Small intestine (tissue), 7 donors: ENCODE data around the gene ARAP3. TPM values are rescaled to one million over a fixed set of nuclear protein-coding genes. Genes with fewer than 3 reads are reported as not detected.

Experiments
- DNase-seq, 2 donors: peaks; one replicate each; pipeline versions ENCODE4 v3.0.0 to v3.0.0-alpha.2; 2013
- FAIRE-seq: peaks from 2 replicates; lab custom pipeline; 2012; peaks lifted over from hg19 to GRCh38; lab: Jason Lieb, UNC
- H3K27ac ChIP-seq, 3 donors: one replicate each; pipeline ENCODE4 v1.5.1; 2013; ENCODE audit warnings: low read length in 2 of 3, mild to moderate bottlenecking in 2 of 3, control low read depth in 1 of 3, inconsistent platforms in 1 of 3, low read depth in 1 of 3, moderate library complexity in 1 of 3
- H3K27me3 ChIP-seq, 3 donors: one replicate each; pipeline ENCODE4 v1.6.1; 2013; ENCODE audit warnings: low read length in 3 of 3, inconsistent platforms in 1 of 3; ENCODE audit not compliant: control insufficient read depth in 3 of 3, insufficient read depth in 3 of 3
- H3K36me3 ChIP-seq, 3 donors: one replicate each; pipeline ENCODE4 v1.6.1; 2013; ENCODE audit warnings: low read length in 3 of 3, inconsistent platforms in 1 of 3, low read depth in 1 of 3, mild to moderate bottlenecking in 1 of 3, moderate library complexity in 1 of 3; ENCODE audit not compliant: control insufficient read depth in 3 of 3, insufficient read depth in 2 of 3
- H3K4me1 ChIP-seq, 3 donors: one replicate each; pipeline ENCODE4 v1.6.1; 2013; ENCODE audit warnings: low read length in 2 of 3, inconsistent platforms in 1 of 3, low read depth in 1 of 3, mild to moderate bottlenecking in 1 of 3, moderate library complexity in 1 of 3; ENCODE audit not compliant: control insufficient read depth in 3 of 3, insufficient read depth in 2 of 3
- H3K4me3 ChIP-seq, 3 donors: one replicate each; pipeline ENCODE4 v1.5.1; 2013; ENCODE audit warnings: low read length in 3 of 3, control low read depth in 1 of 3, inconsistent platforms in 1 of 3, low read depth in 1 of 3, mild to moderate bottlenecking in 1 of 3, moderate library complexity in 1 of 3
- H3K9me3 ChIP-seq, 2 donors: one replicate each; pipeline ENCODE4 v1.6.1; 2013; ENCODE audit warnings: low read depth in 1 of 2, low read length in 1 of 2; ENCODE audit not compliant: control insufficient read depth in 2 of 2, insufficient read depth in 1 of 2
- WGBS, 3 donors: extraction: QIAGEN DNeasy Blood & Tissue Kit; methylation state at CpG; one replicate each; pipeline ENCODE4 v1.1.7; 2013; 5-methylcytosine and 5-hydroxymethylcytosine counted together
- polyA plus RNA-seq, 4 donors: library from polyadenylated mRNA; stranded (reverse) in 3 of 4; unstranded in 1 of 4; fragments of 200-250 nt in 3 of 4; fragments of 120-200 nt in 1 of 4; gene quantifications; one replicate each; pipeline versions ENCODE4 v1.2.1 to v1.2.3, GENCODE V29; 2013
- donor health status: healthy with polysubstance abuse.
- donor health status: control.
- donor health status: control.
- donor health status: Bipolar disorder and iron deficiency.
- donor health status: healthy.

ARAP3 gene
- polyA plus RNA-seq, 4 donors: 0.45 to 14.2 (median 4.6) TPM

DNA sequence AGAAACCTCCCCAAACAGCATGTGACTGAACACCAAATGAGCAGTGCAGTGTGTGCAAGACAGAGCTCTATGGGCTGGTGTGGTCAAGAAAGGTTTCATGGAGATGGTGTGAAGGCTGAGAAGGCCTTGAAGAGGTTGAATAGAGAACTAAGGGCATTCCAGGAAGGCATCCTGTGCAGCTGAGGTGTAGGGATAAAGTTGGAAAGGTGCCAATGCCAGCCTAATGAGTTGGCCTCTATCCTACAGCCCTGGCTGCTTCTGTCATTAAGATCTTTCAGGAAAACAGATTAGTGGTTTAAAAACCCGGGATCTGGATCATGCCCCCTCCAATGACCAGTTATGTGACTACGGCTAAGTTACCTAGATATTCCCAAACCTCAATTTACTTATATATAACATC, 49.4 kb downstream of the ARAP3 start:
- Histone ChIP-seq H3K4me3 (no peak overlapping the region), H3K36me3 (peaks cover 0 to 31% (median 5%) of the 10 kb centered on the region in 3 donors), H3K27me3 (peaks cover 0 to 4% (median 0%) of the 10 kb centered on the region in 3 donors), H3K9me3 (no peaks in the 10 kb centered on the region), H3K27ac (no peak overlapping the region), H3K4me1 (peaks cover 0 to 16% (median 0%) of the 10 kb centered on the region in 3 donors)
- DNase-seq (no peak), FAIRE-seq (no peak)
- WGBS, 3 donors: 86 to 93% (median 90%) methylated on average over 2 of the region's 2 CpGs

DNA sequence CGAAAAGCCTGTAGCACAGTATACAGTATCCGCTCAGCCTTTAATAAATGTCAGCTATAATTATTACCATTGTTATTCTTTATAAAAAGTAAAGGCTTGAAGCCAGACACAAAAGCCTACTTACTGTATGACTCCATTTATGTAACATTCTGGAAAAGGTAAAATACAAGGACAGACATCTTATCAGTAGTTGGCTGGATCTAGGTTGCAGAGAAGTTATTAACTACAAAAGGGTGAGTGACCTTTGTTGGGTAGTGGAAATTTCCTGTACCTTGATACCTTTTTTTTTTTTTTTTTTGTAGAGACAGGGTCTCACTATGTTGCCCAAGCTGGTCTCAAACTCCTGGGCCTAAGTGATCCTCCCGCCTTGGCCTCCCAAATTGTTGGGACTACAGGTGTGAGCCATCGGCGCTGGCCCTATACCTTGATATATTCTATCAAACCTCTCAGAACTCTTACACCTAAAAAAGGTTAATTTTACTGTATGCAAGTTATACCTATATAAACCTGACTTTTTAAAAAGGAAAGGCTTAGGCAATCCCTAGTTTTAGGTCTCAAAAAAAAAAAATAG, 51.4 kb downstream of the ARAP3 start:
- no peaks in the 10 kb centered on the region for H3K27me3 ChIP-seq
- 97 to 99% (median 98%) methylated on average over 5 of the region's 5 CpGs for WGBS, 3 donors
- DNase-seq (no peak), FAIRE-seq (no peak)
- H3K9me3 ChIP-seq: no peaks in the 10 kb centered on the region
- no peak overlapping the region for H3K4me3 ChIP-seq
- no peak overlapping the region for H3K27ac ChIP-seq
- H3K4me1 ChIP-seq: peaks cover 0 to 9% (median 0%) of the 10 kb centered on the region in 3 donors
- peaks cover 4 to 45% (median 6%) of the 10 kb centered on the region in 3 donors for H3K36me3 ChIP-seq

DNA sequence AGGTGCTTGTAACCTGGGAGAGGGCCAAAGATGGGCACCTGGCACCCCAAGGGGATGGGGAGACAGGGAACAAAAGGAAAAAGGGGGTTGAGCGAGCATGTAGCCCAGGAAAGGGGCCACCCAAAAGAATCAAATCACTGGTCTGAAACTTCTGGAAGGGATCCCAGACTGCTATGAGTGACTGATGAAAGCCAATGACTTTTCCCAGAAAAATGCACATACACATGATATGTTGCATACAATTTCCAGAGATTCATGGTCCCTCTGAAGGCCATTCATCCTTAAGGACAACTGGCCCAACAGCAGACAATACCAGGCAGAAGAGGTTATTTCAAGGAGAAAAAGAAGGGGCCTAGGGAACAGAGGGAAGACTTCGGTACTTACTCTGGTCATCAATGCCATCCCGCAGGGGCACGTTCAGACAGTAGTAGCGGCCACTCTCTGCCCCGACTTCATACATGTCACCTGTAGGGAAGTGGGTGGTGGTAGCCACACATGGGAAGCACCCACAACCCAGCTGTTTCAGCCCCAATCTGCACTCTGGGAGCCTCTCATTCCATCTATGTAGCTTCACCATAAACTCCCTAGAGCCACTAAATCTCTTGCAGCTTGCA, 53.7 kb downstream of the ARAP3 start:
- peaks cover 4 to 56% (median 8%) of the 10 kb centered on the region in 3 donors for H3K36me3 ChIP-seq
- no peak overlapping the region for H3K4me3 ChIP-seq
- H3K4me1 ChIP-seq: no peaks in the 10 kb centered on the region
- H3K27me3 ChIP-seq: no peaks in the 10 kb centered on the region
- WGBS, 3 donors: 93 to 100% (median 95%) methylated on average over 6 of the region's 6 CpGs
- FAIRE-seq (no peak), DNase-seq (no peak)
- H3K27ac ChIP-seq: no peak overlapping the region
- no peaks in the 10 kb centered on the region for H3K9me3 ChIP-seq

DNA sequence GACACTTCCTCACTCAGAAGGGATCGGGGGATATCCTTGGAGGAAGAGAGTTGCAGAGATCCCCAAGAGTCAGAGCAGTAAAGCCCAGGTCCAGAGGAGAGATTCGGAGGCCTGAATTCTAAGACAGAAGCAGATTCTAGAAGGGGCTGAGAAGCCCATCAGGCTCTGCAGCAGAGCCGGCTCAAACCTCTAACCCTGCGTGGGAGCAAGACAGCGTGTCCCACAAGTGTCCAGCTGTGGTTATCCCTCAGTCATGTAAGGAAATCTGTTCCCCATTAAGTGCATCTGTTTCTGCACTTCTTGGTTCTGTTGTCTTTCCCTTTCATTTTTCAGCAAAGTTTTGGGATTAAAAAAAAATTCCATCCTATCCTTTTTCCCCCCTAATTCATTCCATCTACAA, 58.4 kb downstream of the ARAP3 start:
- no peak overlapping the region for H3K27ac ChIP-seq
- H3K4me1 ChIP-seq: no peaks in the 10 kb centered on the region
- H3K9me3 ChIP-seq: no peaks in the 10 kb centered on the region
- no peaks in the 10 kb centered on the region for H3K27me3 ChIP-seq
- no peak overlapping the region for H3K4me3 ChIP-seq
- FAIRE-seq (no peak), DNase-seq (no peak)
- whole genome bisulfite sequencing, 3 donors: 78 to 88% (median 85%) methylated on average over 5 of the region's 5 CpGs
- H3K36me3 ChIP-seq: peaks cover 6 to 58% (median 13%) of the 10 kb centered on the region in 3 donors

DNA sequence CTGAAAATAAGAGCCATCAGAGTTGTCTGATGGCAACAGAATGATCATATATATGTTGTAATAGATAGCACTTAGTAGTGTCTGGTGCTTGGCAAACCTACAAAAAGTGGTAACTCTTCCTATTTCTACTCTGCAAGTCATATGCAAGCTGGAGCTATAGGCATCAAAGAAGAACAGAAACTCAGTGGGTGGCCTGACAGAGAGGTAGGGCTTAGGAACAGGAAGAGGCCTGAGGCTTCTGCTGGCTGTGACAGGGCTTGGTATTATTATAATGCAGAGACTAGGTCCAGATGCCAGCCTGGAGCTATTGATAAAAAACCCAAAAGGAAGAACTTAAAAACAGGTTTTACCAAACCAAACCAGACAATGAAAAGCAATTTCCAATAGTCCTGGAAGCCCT, 58.8 kb downstream of the ARAP3 start:
- DNase-seq (no peak), FAIRE-seq (no peak)
- no peak overlapping the region for H3K4me3 ChIP-seq
- no peaks in the 10 kb centered on the region for H3K4me1 ChIP-seq
- H3K9me3 ChIP-seq: no peaks in the 10 kb centered on the region
- H3K36me3 ChIP-seq: peaks cover 6 to 54% (median 10%) of the 10 kb centered on the region in 3 donors
- H3K27me3 ChIP-seq: no peaks in the 10 kb centered on the region
- no peak overlapping the region for H3K27ac ChIP-seq

DNA sequence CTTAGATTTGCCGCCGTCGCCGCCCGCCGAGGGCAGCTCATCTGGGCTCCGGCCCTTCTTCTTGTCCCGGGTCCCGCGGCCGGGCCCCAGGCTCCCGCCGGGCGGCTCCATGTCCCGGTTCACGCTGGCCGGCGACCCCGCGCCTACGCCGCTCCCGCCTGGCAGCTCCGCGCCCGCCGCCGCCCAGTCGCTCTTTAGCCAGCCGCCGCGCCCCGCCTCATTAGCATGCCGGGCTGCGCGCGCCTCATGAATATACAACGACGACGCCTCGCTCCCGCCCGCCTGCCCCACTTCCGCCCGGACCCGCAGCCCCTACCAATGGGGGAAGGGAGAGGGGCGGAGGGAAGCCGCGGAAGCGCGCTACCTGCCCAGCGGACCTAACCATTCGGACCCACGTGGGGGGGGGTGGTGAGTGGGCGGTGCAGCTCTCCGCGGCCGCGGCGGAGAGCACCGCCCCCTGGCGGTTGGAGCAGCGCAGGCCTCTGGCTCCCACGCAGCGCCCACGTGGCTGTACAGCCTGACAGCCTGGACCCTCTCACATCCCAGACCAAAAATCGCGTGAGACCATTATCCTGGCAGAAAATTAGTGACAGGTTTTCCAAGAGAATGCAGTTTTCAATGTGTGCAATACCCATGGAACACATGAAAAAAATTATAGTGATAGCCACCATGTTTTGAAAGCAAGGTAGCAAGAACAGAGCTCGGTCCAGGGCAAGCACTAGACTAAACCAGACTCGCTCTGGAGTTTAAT, 63.1 kb downstream of the ARAP3 start, which contains the start of gene DIAPH1:
Gene DIAPH1 (minus strand): TSS at position 197 of the 751 bp plus-strand sequence. CDS start 86 bp downstream, at position 111.
- FAIRE-seq (no peak), DNase-seq (peak; percentile 96 to 99)
- Histone ChIP-seq H3K27ac (peak within 1 kb of the TSS; percentile 92 to 99 (median 95)), H3K36me3 (peaks cover 2 to 26% (median 6%) of the 10 kb centered on the region in 3 donors), H3K4me3 (peak within 1 kb of the TSS; percentile 85 to 96 (median 94)), H3K9me3 (no peaks in the 10 kb centered on the region), H3K4me1 (peaks cover 4 to 7% (median 6%) of the 10 kb centered on the region in 3 donors), H3K27me3 (no peaks in the 10 kb centered on the region)
- WGBS, 3 donors: 1% methylated on average over 30 to 70 of the region's 70 CpGs

DNA sequence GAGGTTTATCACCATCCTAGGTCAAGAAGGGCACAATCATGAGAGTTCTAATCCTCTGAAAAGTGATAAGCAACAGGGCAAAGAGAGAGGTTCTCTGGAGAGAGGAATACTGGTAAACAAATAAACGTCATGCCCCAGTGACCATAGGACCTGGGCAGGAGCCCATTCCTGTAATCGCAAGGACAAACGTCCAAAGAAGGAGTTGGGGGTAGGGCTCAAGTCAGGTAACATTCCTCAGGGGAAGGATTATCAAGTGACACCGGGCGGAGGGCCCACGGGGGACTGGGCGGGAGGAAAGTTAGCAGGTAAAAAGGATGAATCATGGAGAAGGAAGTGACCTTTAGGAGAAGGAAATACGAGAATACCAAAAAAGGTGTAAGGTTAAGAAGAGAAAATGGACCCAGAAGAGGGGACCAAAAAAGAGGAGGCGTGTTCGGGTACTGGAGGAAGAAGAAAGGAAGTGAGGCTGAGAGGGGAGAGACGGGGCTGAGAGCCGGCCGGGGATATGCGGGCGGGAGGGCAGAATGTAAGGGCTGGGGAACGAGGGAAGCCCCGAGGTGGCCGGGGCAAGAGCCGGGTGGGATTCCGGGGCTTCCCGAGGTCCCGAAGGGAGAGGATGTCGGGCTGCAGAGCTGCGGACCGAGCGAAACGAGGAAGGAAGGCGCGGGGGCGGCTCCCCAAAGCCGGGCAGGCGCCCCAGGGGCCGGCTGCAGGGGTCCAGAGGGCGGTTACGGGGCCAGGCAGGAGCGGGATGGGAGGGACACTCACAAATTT, 63.8 kb downstream of the ARAP3 start:
- Histone ChIP-seq H3K27ac (peak overlapping the region; percentile 92 to 99 (median 95)), H3K36me3 (peaks cover 2 to 20% (median 6%) of the 10 kb centered on the region in 3 donors), H3K4me1 (peaks cover 6 to 7% (median 6%) of the 10 kb centered on the region in 3 donors), H3K9me3 (no peaks in the 10 kb centered on the region), H3K4me3 (peak overlapping the region; percentile 85 to 96 (median 94)), H3K27me3 (no peaks in the 10 kb centered on the region)
- 0 to 1% (median 0%) methylated on average over 32 to 36 of the region's 36 CpGs for WGBS, 3 donors
- DNase-seq: peak; percentile 87 to 89
- no peak for FAIRE-seq

DNA sequence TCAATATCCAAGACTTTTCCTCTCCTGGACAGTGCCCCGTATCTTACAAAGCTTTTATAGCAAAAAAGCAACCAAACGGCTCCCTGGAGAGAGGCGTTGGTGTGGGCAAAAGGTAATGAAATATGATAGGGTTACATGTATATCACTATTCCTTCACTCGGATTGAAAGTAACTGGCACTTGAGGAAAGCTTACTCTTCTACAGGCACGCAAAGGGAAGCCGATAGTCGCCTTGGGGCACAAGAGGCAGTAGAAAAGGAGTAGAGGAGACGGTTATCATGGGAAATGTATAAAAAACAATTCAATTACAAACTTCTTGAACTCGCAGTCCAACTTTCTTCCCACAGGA, 64.4 kb downstream of the ARAP3 start:
- H3K4me1 ChIP-seq: peaks cover 6 to 7% (median 6%) of the 10 kb centered on the region in 3 donors
- DNase-seq (no peak), FAIRE-seq (no peak)
- 1 to 8% (median 1%) methylated on average over 9 of the region's 9 CpGs for WGBS, 3 donors
- H3K27ac ChIP-seq: peak overlapping the region; percentile 92 to 99 (median 95)
- peak overlapping the region; percentile 85 to 96 (median 94) for H3K4me3 ChIP-seq
- H3K36me3 ChIP-seq: peaks cover 1 to 16% (median 6%) of the 10 kb centered on the region in 3 donors
- H3K9me3 ChIP-seq: no peaks in the 10 kb centered on the region
- H3K27me3 ChIP-seq: no peaks in the 10 kb centered on the region
